Mesothelial cell of epicardium (in vitro differentiated cells): ENCODE measurements around the gene BTN3A1. TPM values are rescaled to one million over a fixed set of nuclear protein-coding genes. Genes with fewer than 3 reads are reported as not detected.
"Not testable (repeated sequence)": the region's sequence is repeated elsewhere in the genome, so short reads cannot be mapped to it uniquely, and the experiment has no call there.

ENCODE experiments used
- DNase-seq, 2 experiments: peaks; one replicate each; pipeline ENCODE4 v3.0.0; 2021; ENCODE audit warnings: low spot score in 2 of 2; ENCODE audit not compliant: unreplicated experiment in 2 of 2
- H3K27ac Mint-ChIP-seq: 2 replicates; pipeline ENCODE4 v1.8.0; 2021; ENCODE audit warnings: mixed read lengths
- H3K27me3 Mint-ChIP-seq: 2 replicates; pipeline ENCODE4 v1.8.0; 2021; ENCODE audit warnings: low read depth, mixed read lengths
- H3K36me3 Mint-ChIP-seq: 2 replicates; pipeline ENCODE4 v1.8.0; 2021; ENCODE audit warnings: mixed read lengths
- H3K4me1 Mint-ChIP-seq: 2 replicates; pipeline ENCODE4 v1.8.0; 2021; ENCODE audit warnings: mixed read lengths
- H3K4me3 Mint-ChIP-seq: 2 replicates; pipeline ENCODE4 v1.8.0; 2021; ENCODE audit warnings: mild to moderate bottlenecking, moderate library complexity, mixed read lengths
- H3K9me3 Mint-ChIP-seq: 2 replicates; pipeline ENCODE4 v1.8.0; 2021; ENCODE audit warnings: mixed read lengths
- total RNA-seq: library from RNA; stranded (reverse); gene quantifications from 3 replicates; pipeline ENCODE4 v1.2.1, GENCODE V29; 2021
- TF ChIP-seq, protein P1 (sequence below): fragments of 200-600 bp; sonication (generic); IDR thresholded peaks from one replicate; pipeline ENCODE4 v1.5.0; 2021; ENCODE audit warnings: antibody characterized with exemption; ENCODE audit not compliant: unreplicated experiment

The BTN3A1 gene
- total RNA-seq, 1 donor from 2014 or later = 39.8 TPM

- TF ChIP-seq, protein P1, sequence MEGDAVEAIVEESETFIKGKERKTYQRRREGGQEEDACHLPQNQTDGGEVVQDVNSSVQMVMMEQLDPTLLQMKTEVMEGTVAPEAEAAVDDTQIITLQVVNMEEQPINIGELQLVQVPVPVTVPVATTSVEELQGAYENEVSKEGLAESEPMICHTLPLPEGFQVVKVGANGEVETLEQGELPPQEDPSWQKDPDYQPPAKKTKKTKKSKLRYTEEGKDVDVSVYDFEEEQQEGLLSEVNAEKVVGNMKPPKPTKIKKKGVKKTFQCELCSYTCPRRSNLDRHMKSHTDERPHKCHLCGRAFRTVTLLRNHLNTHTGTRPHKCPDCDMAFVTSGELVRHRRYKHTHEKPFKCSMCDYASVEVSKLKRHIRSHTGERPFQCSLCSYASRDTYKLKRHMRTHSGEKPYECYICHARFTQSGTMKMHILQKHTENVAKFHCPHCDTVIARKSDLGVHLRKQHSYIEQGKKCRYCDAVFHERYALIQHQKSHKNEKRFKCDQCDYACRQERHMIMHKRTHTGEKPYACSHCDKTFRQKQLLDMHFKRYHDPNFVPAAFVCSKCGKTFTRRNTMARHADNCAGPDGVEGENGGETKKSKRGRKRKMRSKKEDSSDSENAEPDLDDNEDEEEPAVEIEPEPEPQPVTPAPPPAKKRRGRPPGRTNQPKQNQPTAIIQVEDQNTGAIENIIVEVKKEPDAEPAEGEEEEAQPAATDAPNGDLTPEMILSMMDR = no peak
- H3K27ac Mint-ChIP-seq = peak overlapping the region; percentile 99
- DNase-seq = peak in 1 of 2 experiments; percentile 47
- peaks cover 40% of the 10 kb centered on the region for H3K4me1 Mint-ChIP-seq
- H3K9me3 Mint-ChIP-seq = no peaks in the 10 kb centered on the region
- peak overlapping the region; percentile 93 for H3K4me3 Mint-ChIP-seq
- peaks cover 19% of the 10 kb centered on the region for H3K36me3 Mint-ChIP-seq
- H3K27me3 Mint-ChIP-seq = peaks cover 2% of the 10 kb centered on the region
These were observed 55.3 kb downstream of the BTN3A1 start for GRCh38 chr6:26457264-26457805.

- TF ChIP-seq, protein P1 = no peak
- Mint-ChIP-seq H3K9me3 (no peaks in the 10 kb centered on the region), H3K36me3 (peaks cover 26% of the 10 kb centered on the region), H3K27me3 (peaks cover 2% of the 10 kb centered on the region), H3K4me3 (peak within 1 kb of the TSS; percentile 93), H3K27ac (peak within 1 kb of the TSS; percentile 99), H3K4me1 (peaks cover 40% of the 10 kb centered on the region)
- DNase-seq = peak; percentile 37 to 66
These were observed 56.0 kb downstream of the BTN3A1 start, which contains the start of gene BTN2A1 for GRCh38 chr6:26457806-26458688. Gene BTN2A1, plus strand, starts transcription at chr6:26457955. Its CDS starts 682 bp downstream, at chr6:26458637.

- TF ChIP-seq, protein P1 = no peak
- peaks cover 40% of the 10 kb centered on the region for H3K4me1 Mint-ChIP-seq
- peaks cover 38% of the 10 kb centered on the region for H3K36me3 Mint-ChIP-seq
- DNase-seq = no peak
- peak overlapping the region; percentile 57 for H3K4me3 Mint-ChIP-seq
- H3K9me3 Mint-ChIP-seq = no peaks in the 10 kb centered on the region
- H3K27me3 Mint-ChIP-seq = no peaks in the 10 kb centered on the region
- peak overlapping the region; percentile 71 for H3K27ac Mint-ChIP-seq
These were observed 57.1 kb downstream of the BTN3A1 start for GRCh38 chr6:26459023-26459810.

DNA sequence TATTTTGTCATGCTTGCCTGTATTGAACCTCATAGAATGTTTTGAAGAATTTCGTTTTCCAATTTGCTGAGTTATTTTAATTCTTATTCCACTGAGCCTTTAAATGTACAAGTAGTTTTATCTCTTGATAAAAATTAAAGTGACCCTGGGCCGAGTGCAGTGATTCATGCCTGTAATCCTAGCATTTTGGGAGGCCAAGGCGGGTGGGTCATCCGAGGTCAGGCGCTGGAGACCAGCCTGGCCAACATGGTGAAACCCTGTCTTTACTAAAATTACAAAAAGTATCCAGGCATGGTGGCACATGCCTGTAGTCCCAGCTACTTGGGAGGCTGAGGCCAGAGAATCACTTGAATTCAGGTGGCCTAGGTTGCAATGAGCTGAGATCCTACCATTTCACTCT lies 59.3 kb downstream of the BTN3A1 start:
- not testable (repeated sequence) for H3K4me3 Mint-ChIP-seq, H3K27ac Mint-ChIP-seq, H3K9me3 Mint-ChIP-seq, DNase-seq, H3K27me3 Mint-ChIP-seq
- Mint-ChIP-seq H3K36me3 (peaks cover 57% of the 10 kb centered on the region), H3K4me1 (peaks cover 40% of the 10 kb centered on the region)

GRCh38 chr6:26464014-26464413 lies 61.9 kb downstream of the BTN3A1 start:
- DNase-seq = no peak
- H3K4me1 Mint-ChIP-seq = peaks cover 25% of the 10 kb centered on the region
- H3K36me3 Mint-ChIP-seq = peaks cover 82% of the 10 kb centered on the region
- H3K27ac Mint-ChIP-seq = no peak overlapping the region
- H3K27me3 Mint-ChIP-seq = no peaks in the 10 kb centered on the region
- TF ChIP-seq, protein P1 = no peak
- no peak overlapping the region for H3K4me3 Mint-ChIP-seq
- peaks cover 3% of the 10 kb centered on the region for H3K9me3 Mint-ChIP-seq
